Upper lobe of left lung (tissue), 6 donors: ENCODE results near the gene DNAAF9. TPM values are rescaled to one million over a fixed set of nuclear protein-coding genes. Genes with fewer than 3 reads are reported as not detected.
A peak's percentile ranks its signal among the peaks of the same experiment; 100 is the strongest.

Source experiments
- ATAC-seq, 2 donors: fragments of 200-7000 bp; cut with Tn5 transposase; one replicate each; pipeline ENCODE4 v1.9.1; 2022; ENCODE audit warnings: mild to moderate bottlenecking in 2 of 2, moderate library complexity in 2 of 2; ENCODE audit not compliant: low FRiP score in 2 of 2
- DNase-seq, 2 donors: peaks; one replicate each; pipeline ENCODE4 v3.0.0-alpha.2; 2019 to 2020
- H3K27ac ChIP-seq, 4 donors: fragments of 200-600 bp; sonication (generic); one replicate each; pipeline ENCODE4 v1.5.1; 2016 to 2019
- H3K27me3 ChIP-seq, 4 donors: fragments of 200-600 bp; sonication (generic); one replicate each; pipeline ENCODE4 v1.5.1; 2017 to 2019
- H3K36me3 ChIP-seq, 4 donors: fragments of 200-600 bp; sonication (generic); one replicate each; pipeline ENCODE4 v1.5.1; 2016 to 2019
- H3K4me1 ChIP-seq, 4 donors: fragments of 200-600 bp; sonication (generic); one replicate each; pipeline ENCODE4 v1.5.1; 2018 to 2019
- H3K4me3 ChIP-seq, 4 donors: fragments of 200-600 bp; sonication (generic); one replicate each; pipeline ENCODE4 v1.5.1; 2017 to 2019; ENCODE audit warnings: mild to moderate bottlenecking in 2 of 4, moderate library complexity in 1 of 4
- H3K9me3 ChIP-seq, 4 donors: fragments of 200-600 bp; sonication (generic); one replicate each; pipeline ENCODE4 v1.5.1; 2018 to 2019
- EP300 ChIP-seq, 4 donors: sonication (generic); formaldehyde crosslinking; IDR thresholded peaks; one replicate each; pipeline ENCODE4 v1.5.1; 2017; ENCODE audit warnings: antibody characterized with exemption in 4 of 4, control low read depth in 2 of 4
- POLR2A ChIP-seq, 4 donors: fragments of 450-650 bp; IDR thresholded peaks; one replicate each; pipeline ENCODE4 v1.5.1; 2016 to 2017; ENCODE audit warnings: antibody characterized with exemption in 4 of 4, mild to moderate bottlenecking in 2 of 4
- POLR2AphosphoS5 ChIP-seq, 2 donors: sonication (generic); formaldehyde crosslinking; IDR thresholded peaks; one replicate each; pipeline ENCODE4 v1.5.1; 2017; ENCODE audit warnings: antibody characterized with exemption in 2 of 2
- WGBS, 2 donors: methylation state at CpG; one replicate each; pipeline ENCODE4 v1.1.5; 2017 to 2018; 5-methylcytosine and 5-hydroxymethylcytosine counted together
- total RNA-seq, 6 donors: library from RNA; depleted of rRNA in 4 of 6; stranded (reverse); fragments of >200 nt in 4 of 6; gene quantifications; one replicate each; pipeline versions ENCODE4 v1.1.0 to v1.2.1, GENCODE V29; 2016 to 2021
- TF ChIP-seq, protein P1 (sequence below), 6 experiments: fragments of 450-650 bp in 4 of 6; fragments of 200-600 bp in 2 of 6; sonication (generic) in 2 of 6; IDR thresholded peaks; one replicate each; pipeline ENCODE4 v1.5.1; 2016 to 2019; ENCODE audit warnings: antibody characterized with exemption in 6 of 6
- donor health status: DM: no; HTN: no; CAD: no; lungs with moderate emphysema.
- donor health status: DM: no; HTN: yes; CAD: no; lungs with severe emphysema.

Gene DNAAF9
- total RNA-seq, 6 donors from 2014 or later = 17.6 to 45.1 (median 23.7) TPM

DNA sequence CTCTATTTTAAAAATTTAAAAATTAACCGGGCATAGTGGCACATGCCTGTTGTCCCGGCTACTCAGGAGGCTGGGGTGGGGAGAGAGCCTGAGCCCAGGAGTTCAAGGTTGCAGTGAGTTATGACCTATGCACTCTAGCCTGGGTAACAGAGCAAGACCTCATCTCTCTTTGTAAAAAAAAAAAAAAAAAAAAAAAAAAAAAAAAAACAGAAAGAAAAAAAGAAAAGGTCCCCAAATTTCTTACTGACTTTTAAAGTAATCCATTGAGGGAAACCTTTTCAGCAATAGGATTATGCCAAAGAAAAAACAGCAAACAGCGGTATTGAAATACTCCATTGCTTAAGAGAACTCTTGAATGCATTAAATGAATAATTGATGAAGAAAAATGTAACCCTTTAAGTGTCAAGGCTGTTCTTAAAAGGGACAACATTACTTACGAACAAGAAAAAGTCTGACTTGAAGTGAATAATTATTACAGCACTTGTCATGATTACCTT is 6.0 kb upstream of the DNAAF9 start:
- TF ChIP-seq, protein P1, sequence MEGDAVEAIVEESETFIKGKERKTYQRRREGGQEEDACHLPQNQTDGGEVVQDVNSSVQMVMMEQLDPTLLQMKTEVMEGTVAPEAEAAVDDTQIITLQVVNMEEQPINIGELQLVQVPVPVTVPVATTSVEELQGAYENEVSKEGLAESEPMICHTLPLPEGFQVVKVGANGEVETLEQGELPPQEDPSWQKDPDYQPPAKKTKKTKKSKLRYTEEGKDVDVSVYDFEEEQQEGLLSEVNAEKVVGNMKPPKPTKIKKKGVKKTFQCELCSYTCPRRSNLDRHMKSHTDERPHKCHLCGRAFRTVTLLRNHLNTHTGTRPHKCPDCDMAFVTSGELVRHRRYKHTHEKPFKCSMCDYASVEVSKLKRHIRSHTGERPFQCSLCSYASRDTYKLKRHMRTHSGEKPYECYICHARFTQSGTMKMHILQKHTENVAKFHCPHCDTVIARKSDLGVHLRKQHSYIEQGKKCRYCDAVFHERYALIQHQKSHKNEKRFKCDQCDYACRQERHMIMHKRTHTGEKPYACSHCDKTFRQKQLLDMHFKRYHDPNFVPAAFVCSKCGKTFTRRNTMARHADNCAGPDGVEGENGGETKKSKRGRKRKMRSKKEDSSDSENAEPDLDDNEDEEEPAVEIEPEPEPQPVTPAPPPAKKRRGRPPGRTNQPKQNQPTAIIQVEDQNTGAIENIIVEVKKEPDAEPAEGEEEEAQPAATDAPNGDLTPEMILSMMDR (IDR thresholded peaks at IDR 0.05) = no peak
- no peaks in the 10 kb centered on the region for H3K36me3 ChIP-seq
- ATAC-seq (no peak), DNase-seq (no peak)
- 77 to 78% methylated on average over 4 of the region's 4 CpGs for WGBS, 2 donors
- H3K9me3 ChIP-seq = no peaks in the 10 kb centered on the region
- no peak overlapping the region for H3K27ac ChIP-seq
- H3K4me1 ChIP-seq = peaks cover 0 to 6% (median 2%) of the 10 kb centered on the region in 4 donors
- H3K4me3 ChIP-seq = no peak overlapping the region
- H3K27me3 ChIP-seq = no peaks in the 10 kb centered on the region

DNA sequence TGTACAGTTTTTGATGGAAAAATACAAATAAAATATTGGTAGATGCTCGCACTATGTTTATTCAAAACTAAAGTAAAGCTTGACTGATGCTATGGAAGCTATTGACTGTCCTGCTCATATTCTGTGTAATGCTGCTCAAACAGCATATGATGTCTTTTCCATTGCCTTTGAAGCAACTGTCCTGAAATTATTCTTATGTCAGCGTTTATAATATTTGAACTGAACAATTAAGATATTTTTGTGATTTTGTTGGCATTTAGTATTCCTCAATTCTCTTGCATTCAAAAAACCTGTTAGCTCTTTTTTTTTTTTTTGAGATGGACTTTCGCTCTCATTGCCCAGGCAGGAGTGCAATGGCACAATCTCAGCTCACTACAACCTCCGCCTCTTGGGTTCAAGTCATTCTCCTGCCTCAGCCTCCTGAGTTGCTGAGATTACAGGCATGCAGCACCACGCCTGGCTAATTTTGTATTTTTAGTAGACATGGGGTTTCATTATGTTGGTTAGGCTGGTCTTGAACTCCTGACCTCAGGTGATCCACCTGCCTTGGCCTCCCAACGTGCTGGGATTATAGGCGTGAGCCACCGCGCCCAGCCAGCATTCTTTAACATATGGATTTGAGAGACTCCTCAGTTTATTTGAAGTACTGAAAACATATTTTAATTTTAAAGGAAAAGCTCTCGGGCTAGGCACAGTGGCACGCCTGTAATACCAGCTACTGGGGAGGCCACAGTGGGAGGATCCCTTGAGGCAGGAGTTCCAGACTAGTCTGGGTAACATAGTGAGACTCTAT is 5.3 kb upstream of the DNAAF9 start:
- Histone ChIP-seq H3K9me3 (no peaks in the 10 kb centered on the region), H3K36me3 (no peaks in the 10 kb centered on the region), H3K4me3 (no peak overlapping the region), H3K4me1 (peaks cover 0 to 6% (median 4%) of the 10 kb centered on the region in 4 donors), H3K27ac (no peak overlapping the region), H3K27me3 (no peaks in the 10 kb centered on the region)
- whole genome bisulfite sequencing, 2 donors = 86 to 92% methylated on average over 11 of the region's 11 CpGs
- no peak for DNase-seq
- TF ChIP-seq POLR2A (IDR thresholded peaks at IDR 0.05) = no peak
- no peak for TF ChIP-seq POLR2AphosphoS5 (IDR thresholded peaks at IDR 0.05)
- TF ChIP-seq EP300 (IDR thresholded peaks at IDR 0.05) = no peak
- TF ChIP-seq, protein P1 (IDR thresholded peaks at IDR 0.05) = no peak
- no peak for ATAC-seq

DNA sequence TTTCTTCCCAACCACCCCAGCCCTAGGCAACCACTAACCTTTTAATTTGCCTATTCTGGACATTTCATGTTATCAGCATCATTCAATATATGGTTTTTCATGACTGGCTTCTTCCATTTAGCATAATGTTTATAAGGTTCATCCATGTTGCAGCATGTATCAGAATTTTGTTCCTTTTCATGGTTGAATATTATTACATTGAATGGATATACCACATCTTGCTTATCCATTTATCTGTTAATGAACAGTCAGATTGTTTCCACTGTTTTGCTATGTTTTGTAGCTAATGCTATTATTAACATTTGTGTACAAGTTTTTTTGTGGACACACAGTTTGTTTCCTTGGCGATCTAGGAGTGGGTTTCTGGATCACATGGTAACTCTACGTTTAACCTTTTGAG is 3.0 kb upstream of the DNAAF9 start:
- H3K4me1 ChIP-seq = peaks cover 5 to 20% (median 16%) of the 10 kb centered on the region in 4 donors
- no peaks in the 10 kb centered on the region for H3K36me3 ChIP-seq
- TF ChIP-seq POLR2AphosphoS5 (IDR thresholded peaks at IDR 0.05) (no peak), EP300 (IDR thresholded peaks at IDR 0.05) (no peak), POLR2A (IDR thresholded peaks at IDR 0.05) (no peak)
- ATAC-seq (no peak), DNase-seq (no peak)
- no peaks in the 10 kb centered on the region for H3K27me3 ChIP-seq
- H3K9me3 ChIP-seq = no peaks in the 10 kb centered on the region
- no peak overlapping the region for H3K4me3 ChIP-seq
- H3K27ac ChIP-seq = no peak overlapping the region
- WGBS, 2 donors = 87 to 89% methylated on average over 2 of the region's 2 CpGs

DNA sequence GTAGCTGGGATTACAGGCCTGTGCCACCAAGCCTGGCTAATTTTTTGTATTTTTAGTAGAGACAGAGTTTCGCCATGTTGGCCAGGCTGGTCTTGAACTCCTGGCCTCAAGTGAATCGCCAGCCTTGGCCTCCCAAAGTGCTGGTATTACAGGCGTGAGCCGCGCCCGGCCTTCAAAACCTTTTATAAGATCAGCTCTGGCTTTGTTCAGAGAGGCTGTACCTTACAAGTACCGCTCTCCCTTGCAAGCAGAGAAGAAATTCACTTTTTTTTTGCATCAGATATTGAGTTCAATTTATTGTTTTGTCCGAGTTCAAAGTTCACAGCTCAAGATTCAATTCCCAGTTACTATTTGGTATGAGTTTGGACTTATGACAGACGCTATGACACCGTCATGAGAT is 1.9 kb upstream of the DNAAF9 start:
- H3K4me3 ChIP-seq = peak overlapping the region in 2 of 4 donors; percentile 84 to 95

More for the DNA sequence above, 1.9 kb upstream of the DNAAF9 start:
- Histone ChIP-seq H3K27ac (peak overlapping the region in 2 of 4 donors; percentile 68 to 91), H3K36me3 (no peaks in the 10 kb centered on the region), H3K27me3 (no peaks in the 10 kb centered on the region), H3K9me3 (no peaks in the 10 kb centered on the region), H3K4me1 (peaks cover 8 to 27% (median 18%) of the 10 kb centered on the region in 4 donors)
- TF ChIP-seq, protein P1 (IDR thresholded peaks at IDR 0.05) = no peak
- TF ChIP-seq EP300 (IDR thresholded peaks at IDR 0.05) = no peak
- no peak for TF ChIP-seq POLR2AphosphoS5 (IDR thresholded peaks at IDR 0.05)
- WGBS, 2 donors = 95 to 97% methylated on average over 10 of the region's 10 CpGs
- DNase-seq (no peak), ATAC-seq (no peak)
